Mucosa of descending colon (tissue), 3 donors: Measurements from ENCODE around the gene STARD3. TPM values are rescaled to one million over a fixed set of nuclear protein-coding genes. Genes with fewer than 3 reads are reported as not detected.

Experiments used
- ATAC-seq: fragments of 200-7000 bp; cut with Tn5 transposase; one replicate; pipeline ENCODE4 v1.9.1; 2020; ENCODE audit warnings: mild to moderate bottlenecking, moderate library complexity
- DNase-seq, 3 donors: peaks; one replicate each; pipeline ENCODE4 v3.0.0-alpha.2; 2020
- H3K36me3 ChIP-seq: fragments of 200-600 bp; one replicate; pipeline ENCODE4 v1.8.0; 2021; ENCODE audit warnings: low read depth, mild to moderate bottlenecking
- H3K4me1 ChIP-seq: fragments of 200-600 bp; one replicate; pipeline ENCODE4 v1.8.0; 2021; ENCODE audit warnings: low read depth, mild to moderate bottlenecking
- H3K4me3 ChIP-seq: fragments of 200-600 bp; one replicate; pipeline ENCODE4 v1.8.0; 2021; ENCODE audit warnings: mild to moderate bottlenecking
- H3K9me3 ChIP-seq: fragments of 200-600 bp; one replicate; pipeline ENCODE4 v1.8.0; 2021; ENCODE audit warnings: mild to moderate bottlenecking
- intact Hi-C, 2 donors: fragments of 100-400 bp; cut with DNase I in 1 of 2; cut with micrococcal nuclease in 1 of 2; formaldehyde crosslinking; loops; one replicate each; pipeline versions ENCODE4 v1.11.0 to v1.11.1; 2022; cut with DNase I, micrococcal nuclease
- total RNA-seq, 3 donors: library from RNA; stranded (reverse); fragmentation: NEBNext Ultra II Directional in 2 of 3; extraction: Animal tissue kit (Norgen Biotek cat#: 25700) in 2 of 3; gene quantifications; one replicate each; pipeline versions ENCODE4 v1.2.1 to v1.2.4, GENCODE V29; 2021 to 2023
- TF ChIP-seq, protein P1 (sequence below): fragments of 200-600 bp; IDR thresholded peaks from one replicate; pipeline ENCODE4 v1.8.0; 2022; ENCODE audit warnings: antibody characterized with exemption, mild to moderate bottlenecking
- donor health status: DM: no; HTN: no; CAD: no; lungs with moderate emphysema.
- donor health status: DM: no; HTN: no; CAD: no.
- donor health status: DM: no; HTN: yes; CAD: no.

The STARD3 gene
- total RNA-seq, 3 donors from 2014 or later: 36.1 to 58.8 (median 57.6) TPM

DNA sequence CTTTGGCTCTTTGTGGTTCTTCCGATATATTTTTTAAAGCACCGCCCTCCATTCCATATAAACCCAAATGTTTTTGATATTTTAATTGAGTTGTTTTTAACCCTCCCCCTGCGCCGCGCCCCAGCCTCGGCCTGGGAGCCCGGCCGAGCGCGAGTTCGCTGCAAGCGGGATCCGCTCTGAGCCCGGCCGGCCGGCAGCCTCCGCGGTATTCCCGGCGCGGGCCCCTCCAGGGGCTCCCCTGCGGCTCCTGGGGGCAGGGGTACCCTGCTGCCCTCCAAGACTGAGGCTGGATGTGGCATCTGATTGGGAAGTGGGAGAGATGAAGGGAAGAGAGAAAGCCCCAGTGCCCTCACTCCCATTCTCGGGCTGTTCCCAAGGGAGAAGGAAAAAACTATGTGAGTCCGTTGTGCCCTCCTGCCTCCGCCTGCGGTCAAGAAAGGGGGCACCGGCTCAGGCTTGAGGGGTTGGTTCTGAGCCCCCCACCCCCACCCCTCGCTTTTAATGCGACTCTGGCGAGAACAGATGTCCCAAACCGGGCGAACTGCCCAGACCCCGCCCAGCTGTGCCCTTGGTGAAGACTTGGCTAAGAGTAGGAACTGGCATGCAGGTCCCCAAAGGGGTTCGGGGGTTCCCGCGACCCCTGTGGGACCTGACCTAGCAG, 37.8 kb upstream of the STARD3 start:
- no peaks in the 10 kb centered on the region for H3K9me3 ChIP-seq
- peaks cover 7% of the 10 kb centered on the region for H3K4me1 ChIP-seq
- TF ChIP-seq, protein P1, sequence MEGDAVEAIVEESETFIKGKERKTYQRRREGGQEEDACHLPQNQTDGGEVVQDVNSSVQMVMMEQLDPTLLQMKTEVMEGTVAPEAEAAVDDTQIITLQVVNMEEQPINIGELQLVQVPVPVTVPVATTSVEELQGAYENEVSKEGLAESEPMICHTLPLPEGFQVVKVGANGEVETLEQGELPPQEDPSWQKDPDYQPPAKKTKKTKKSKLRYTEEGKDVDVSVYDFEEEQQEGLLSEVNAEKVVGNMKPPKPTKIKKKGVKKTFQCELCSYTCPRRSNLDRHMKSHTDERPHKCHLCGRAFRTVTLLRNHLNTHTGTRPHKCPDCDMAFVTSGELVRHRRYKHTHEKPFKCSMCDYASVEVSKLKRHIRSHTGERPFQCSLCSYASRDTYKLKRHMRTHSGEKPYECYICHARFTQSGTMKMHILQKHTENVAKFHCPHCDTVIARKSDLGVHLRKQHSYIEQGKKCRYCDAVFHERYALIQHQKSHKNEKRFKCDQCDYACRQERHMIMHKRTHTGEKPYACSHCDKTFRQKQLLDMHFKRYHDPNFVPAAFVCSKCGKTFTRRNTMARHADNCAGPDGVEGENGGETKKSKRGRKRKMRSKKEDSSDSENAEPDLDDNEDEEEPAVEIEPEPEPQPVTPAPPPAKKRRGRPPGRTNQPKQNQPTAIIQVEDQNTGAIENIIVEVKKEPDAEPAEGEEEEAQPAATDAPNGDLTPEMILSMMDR: no peak
- no peak for ATAC-seq
- H3K36me3 ChIP-seq: no peaks in the 10 kb centered on the region
- no peak overlapping the region for H3K4me3 ChIP-seq
- intact Hi-C loops: no loop called here
- DNase-seq: no peak

DNA sequence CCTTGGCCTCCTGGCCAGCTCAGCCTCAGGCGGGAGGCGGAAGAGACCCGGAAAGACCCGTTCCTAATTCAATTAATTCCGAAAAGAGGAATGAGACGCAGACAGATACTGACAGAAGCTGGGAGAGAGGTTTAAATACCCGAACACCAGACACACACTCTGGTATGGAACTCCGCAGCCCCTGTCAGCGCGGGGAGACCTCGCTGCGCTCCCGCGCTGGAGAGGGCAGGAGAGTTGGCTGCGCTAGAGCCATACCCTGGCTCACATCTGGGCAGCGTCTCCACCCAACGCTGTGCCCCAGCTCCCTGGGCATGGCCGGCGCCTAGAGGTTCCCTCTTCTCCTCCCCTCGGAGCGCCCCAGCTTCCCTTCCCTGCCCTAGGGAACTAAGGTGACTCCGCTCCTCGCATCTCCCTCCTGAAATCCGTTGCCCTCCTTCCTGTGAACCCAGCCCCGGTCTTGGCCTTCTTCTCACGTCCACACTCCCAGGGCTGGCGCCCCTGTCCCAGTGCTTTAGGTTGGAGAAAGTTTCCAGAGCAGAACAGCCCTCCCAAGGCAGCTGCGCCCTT, 37.2 kb upstream of the STARD3 start:
- intact Hi-C loops: no loop called here
- DNase-seq (no peak), ATAC-seq (no peak)
- TF ChIP-seq, protein P1: no peak
- Histone ChIP-seq H3K9me3 (no peaks in the 10 kb centered on the region), H3K4me3 (no peak overlapping the region), H3K4me1 (peaks cover 7% of the 10 kb centered on the region), H3K36me3 (no peaks in the 10 kb centered on the region)

DNA sequence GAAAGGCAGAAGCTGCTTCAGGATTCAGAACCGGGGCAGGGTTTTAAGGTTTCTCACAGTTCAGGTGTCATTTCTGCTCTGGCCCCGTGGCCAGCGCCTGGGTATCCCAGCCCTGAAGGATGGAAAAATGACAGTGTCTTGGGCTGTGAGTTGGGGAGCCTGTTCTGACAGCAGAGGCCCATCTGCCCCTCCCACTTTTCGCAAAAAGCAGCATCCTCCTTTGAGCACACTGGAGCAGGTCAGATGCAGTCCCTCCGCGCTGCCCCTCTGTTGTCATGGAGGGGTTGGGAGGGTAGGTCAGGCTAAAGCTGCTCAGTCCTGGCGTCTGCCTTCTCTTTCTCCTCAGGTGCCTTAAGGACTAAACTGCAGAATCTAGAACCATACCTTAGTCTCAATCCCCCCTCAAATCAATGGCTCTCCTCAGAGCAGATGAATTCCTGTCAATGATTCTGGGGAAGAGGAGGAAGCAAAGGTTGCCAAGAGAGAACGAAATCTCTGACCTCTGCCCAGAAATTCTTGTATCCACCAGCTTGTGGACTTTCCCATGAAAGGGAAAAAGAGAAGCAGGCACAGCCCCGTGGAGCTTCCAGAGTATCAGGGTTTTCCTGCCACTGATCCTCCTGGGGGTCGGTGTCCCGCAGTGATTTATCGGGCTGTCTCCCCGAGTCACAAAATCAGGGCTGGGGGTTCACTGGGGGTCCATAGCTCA, 36.5 kb upstream of the STARD3 start:
- ATAC-seq (no peak), DNase-seq (no peak)
- TF ChIP-seq, protein P1: no peak
- Histone ChIP-seq H3K36me3 (no peaks in the 10 kb centered on the region), H3K4me1 (peaks cover 8% of the 10 kb centered on the region), H3K9me3 (no peaks in the 10 kb centered on the region), H3K4me3 (no peak overlapping the region)
- intact Hi-C loops: no loop called here

DNA sequence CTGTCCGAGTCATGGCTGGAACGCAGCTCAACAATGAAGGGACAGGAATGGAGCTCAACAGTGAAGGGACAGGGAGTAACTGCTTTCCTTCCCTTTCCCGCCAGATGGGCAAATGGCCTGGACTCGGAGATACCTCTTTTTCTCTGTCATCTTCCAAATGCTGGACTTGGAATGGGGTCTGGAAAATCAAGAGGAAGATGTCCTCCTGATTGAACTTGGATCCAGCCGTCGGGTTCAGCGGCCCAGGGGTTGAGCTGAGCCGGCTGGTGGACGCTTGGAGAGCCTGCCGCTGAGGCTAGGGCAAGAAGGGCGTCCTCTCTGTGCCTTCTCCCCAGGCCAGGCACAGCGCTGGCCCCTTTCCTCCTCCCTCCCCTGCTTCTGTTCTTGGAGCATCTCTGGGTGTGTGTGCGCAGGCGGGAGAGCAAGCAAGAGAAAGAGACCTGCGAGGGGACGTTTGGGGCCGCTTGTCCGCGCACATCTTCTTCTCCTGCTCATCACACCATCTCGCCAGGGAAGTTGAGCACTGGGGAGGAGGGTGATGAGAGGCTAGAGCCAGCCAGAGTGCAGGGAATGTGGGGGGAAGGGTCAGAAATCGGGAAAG, 35.8 kb upstream of the STARD3 start:
- no peak for ATAC-seq
- intact Hi-C loops: no loop called here
- H3K36me3 ChIP-seq: no peaks in the 10 kb centered on the region
- no peaks in the 10 kb centered on the region for H3K9me3 ChIP-seq
- TF ChIP-seq, protein P1: no peak
- H3K4me1 ChIP-seq: peaks cover 15% of the 10 kb centered on the region
- H3K4me3 ChIP-seq: no peak overlapping the region
- DNase-seq: no peak

DNA sequence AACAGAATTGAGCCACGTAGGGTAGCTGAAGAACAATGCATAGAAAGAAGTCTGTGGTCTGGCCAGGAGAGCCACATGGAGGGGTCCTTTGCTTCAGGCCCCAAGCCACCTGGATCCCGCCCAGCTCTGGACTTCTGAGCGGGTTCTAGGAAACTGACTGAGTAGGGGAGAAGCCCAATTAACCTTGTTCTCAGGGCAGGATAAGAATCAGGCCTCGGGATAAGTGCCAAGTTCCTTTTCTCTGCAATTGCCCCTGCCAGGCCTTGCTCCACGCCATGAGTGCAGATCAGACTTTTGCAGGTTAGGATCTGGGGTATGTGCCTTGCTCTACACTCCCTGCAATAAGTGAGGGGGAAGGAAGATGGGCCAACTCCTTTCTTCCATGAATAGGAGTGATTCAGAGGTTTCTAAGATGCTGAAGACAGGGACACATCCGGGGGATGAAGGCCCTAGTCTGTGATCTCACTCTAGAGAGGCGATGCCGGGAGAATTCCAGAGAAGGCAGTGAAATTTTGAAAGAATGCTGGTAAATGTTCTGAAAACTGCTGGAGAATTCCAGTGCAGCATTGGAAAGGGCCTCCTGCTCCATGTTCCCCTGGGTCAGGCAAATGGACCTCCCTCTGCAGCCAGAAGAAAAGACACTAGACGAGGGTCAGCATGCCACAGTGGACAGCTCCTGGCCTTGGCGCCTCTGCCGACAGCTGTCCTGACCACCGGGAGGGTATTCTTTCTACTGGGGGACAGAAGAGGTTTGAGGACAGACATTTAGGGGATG, 35.0 kb upstream of the STARD3 start:
- Histone ChIP-seq H3K4me1 (peaks cover 23% of the 10 kb centered on the region), H3K36me3 (no peaks in the 10 kb centered on the region), H3K9me3 (no peaks in the 10 kb centered on the region), H3K4me3 (no peak overlapping the region)
- intact Hi-C loops: no loop called here
- TF ChIP-seq, protein P1: no peak
- DNase-seq (no peak), ATAC-seq (no peak)
